NOMO-1 treated with dmso at 0.1 percent for 144 hours (cell line): ENCODE measurements around the gene AGBL1.

Experiments used
- DNase-seq: peaks from one replicate; lab custom pipeline; 2025; ENCODE audit not compliant: unreplicated experiment; lab: John Stamatoyannopoulos, UW

Gene AGBL1

GRCh38 chr15:86772369-86773059 lies 692.8 kb downstream of the AGBL1 start:
- DNase-seq = no peak

- DNase-seq = no peak
Measured at GRCh38 chr15:86773736-86774135, 694.1 kb downstream of the AGBL1 start.

GRCh38 chr15:86776145-86776544 lies 696.5 kb downstream of the AGBL1 start:
- no peak for DNase-seq

- no peak for DNase-seq
Measured at GRCh38 chr15:86796521-86796920, 716.9 kb downstream of the AGBL1 start.

- peak; percentile 1 for DNase-seq
Measured at GRCh38 chr15:86797135-86797534, 717.5 kb downstream of the AGBL1 start.

GRCh38 chr15:86799226-86799625 lies 719.6 kb downstream of the AGBL1 start:
- no peak for DNase-seq

- no peak for DNase-seq
Measured at GRCh38 chr15:86802244-86802643, 722.6 kb downstream of the AGBL1 start.

GRCh38 chr15:86804406-86804805 lies 724.7 kb downstream of the AGBL1 start:
- DNase-seq = no peak

- no peak for DNase-seq
Measured at GRCh38 chr15:86810329-86810728, 730.7 kb downstream of the AGBL1 start.

GRCh38 chr15:86813892-86814291 lies 734.2 kb downstream of the AGBL1 start:
- DNase-seq = no peak

GRCh38 chr15:86829245-86829644 lies 749.6 kb downstream of the AGBL1 start:
- DNase-seq = no peak

- no peak for DNase-seq
Measured at GRCh38 chr15:86830304-86830703, 750.6 kb downstream of the AGBL1 start.

GRCh38 chr15:86833595-86833994 lies 753.9 kb downstream of the AGBL1 start:
- no peak for DNase-seq

GRCh38 chr15:86834115-86834863 lies 754.6 kb downstream of the AGBL1 start:
- no peak for DNase-seq

- DNase-seq = no peak
Measured at GRCh38 chr15:86837294-86838061, 757.8 kb downstream of the AGBL1 start.

- DNase-seq = no peak
Measured at GRCh38 chr15:86839502-86839901, 759.8 kb downstream of the AGBL1 start.

GRCh38 chr15:86840996-86841395 lies 761.3 kb downstream of the AGBL1 start:
- no peak for DNase-seq

- DNase-seq = no peak
Measured at GRCh38 chr15:86842199-86842598, 762.5 kb downstream of the AGBL1 start.

- DNase-seq = no peak
Measured at GRCh38 chr15:86846036-86846435, 766.4 kb downstream of the AGBL1 start.

GRCh38 chr15:86849136-86849535 lies 769.5 kb downstream of the AGBL1 start:
- no peak for DNase-seq

- no peak for DNase-seq
Measured at GRCh38 chr15:86849558-86850285, 770.1 kb downstream of the AGBL1 start.
